Measurements from ENCODE around the gene SMAD3. TPM values are rescaled to one million over a fixed set of nuclear protein-coding genes. Genes with fewer than 3 reads are reported as not detected.
A peak's percentile ranks its signal among the peaks of the same experiment; 100 is the strongest.
"Not testable (repeated sequence)": the region's sequence is repeated elsewhere in the genome, so short reads cannot be mapped to it uniquely, and the experiment has no call there.

The SMAD3 gene
- total RNA-seq, 2 experiments from 2014 or later, result 26.8 to 27.1 TPM

- peak; percentile 22 for ATAC-seq
- Mint-ChIP-seq H3K4me3 (peak overlapping the region; percentile 95), H3K27me3 (ENCODE audit: low read depth) (peaks cover 15% of the 10 kb centered on the region), H3K9me3 (ENCODE audit: insufficient read depth) (no peaks in the 10 kb centered on the region), H3K27ac (peak overlapping the region; percentile 80), H3K36me3 (ENCODE audit: low read depth) (peaks cover 33% of the 10 kb centered on the region), H3K4me1 (ENCODE audit: low read depth) (peaks cover 59% of the 10 kb centered on the region)
- ChIA-PET POLR2A (interaction anchor here (0.7 to 9.8 kb wide), 11 partner anchors 8 to 562 kb away, joined by 3 to 124 read pairs (median 5); partner anchors contain the start of genes AAGAB, IQCH and ZWILCH), CTCF (interaction anchor here (1.0 to 3.0 kb wide), 5 partner anchors 14 to 56 kb away, joined by 3 to 33 read pairs (median 5); no protein-coding TSS in a partner anchor)
- peak; percentile 39 for DNase-seq
These were observed 1.8 kb downstream of the SMAD3 start for GRCh38 chr15:67066959-67067853.

- H3K4me1 Mint-ChIP-seq (ENCODE audit: low read depth), result peaks cover 66% of the 10 kb centered on the region
- CTCF ChIA-PET, result interaction anchor here (1.0 to 3.0 kb wide), 4 partner anchors 13 to 55 kb away, joined by 3 to 33 read pairs (median 8); no protein-coding TSS in a partner anchor
- no peaks in the 10 kb centered on the region for H3K9me3 Mint-ChIP-seq (ENCODE audit: insufficient read depth)
- H3K36me3 Mint-ChIP-seq (ENCODE audit: low read depth), result peaks cover 39% of the 10 kb centered on the region
- no peak for DNase-seq
- peak overlapping the region; percentile 95 for H3K4me3 Mint-ChIP-seq
- ATAC-seq, result peak; percentile 3
- peak overlapping the region; percentile 80 for H3K27ac Mint-ChIP-seq
- POLR2A ChIA-PET, result interaction anchor here (1.2 to 9.8 kb wide), 4 partner anchors 15 to 186 kb away, joined by 4 to 124 read pairs (median 40); partner anchors contain the start of genes AAGAB and IQCH
- peaks cover 13% of the 10 kb centered on the region for H3K27me3 Mint-ChIP-seq (ENCODE audit: low read depth)
These were observed 2.6 kb downstream of the SMAD3 start for GRCh38 chr15:67067930-67068551.

GRCh38 chr15:67068710-67069400 is 3.5 kb downstream of the SMAD3 start:
- no peak for ATAC-seq
- DNase-seq, result no peak
- Mint-ChIP-seq H3K4me1 (ENCODE audit: low read depth) (peaks cover 72% of the 10 kb centered on the region), H3K27ac (peak overlapping the region; percentile 65), H3K9me3 (ENCODE audit: insufficient read depth) (no peaks in the 10 kb centered on the region), H3K4me3 (peak overlapping the region; percentile 95), H3K36me3 (ENCODE audit: low read depth) (peaks cover 41% of the 10 kb centered on the region), H3K27me3 (ENCODE audit: low read depth) (peaks cover 5% of the 10 kb centered on the region)
- POLR2A ChIA-PET, result interaction anchor here (0.7 to 9.8 kb wide), 5 partner anchors 14 to 1104 kb away, joined by 3 to 124 read pairs (median 7); no protein-coding TSS in a partner anchor
- CTCF ChIA-PET, result interaction anchor here (0.6 to 3.0 kb wide), 4 partner anchors 12 to 298 kb away, joined by 6 to 33 read pairs (median 8); no protein-coding TSS in a partner anchor

- peaks cover 46% of the 10 kb centered on the region for H3K36me3 Mint-ChIP-seq (ENCODE audit: low read depth)
- ChIA-PET CTCF (interaction anchor here (1.0 to 3.0 kb wide), 5 partner anchors 11 to 123 kb away, joined by 3 to 33 read pairs (median 3); no protein-coding TSS in a partner anchor), POLR2A (interaction anchor here (1.4 to 9.8 kb wide), 3 partner anchors 13 to 33 kb away, joined by 4 to 124 read pairs (median 74); no protein-coding TSS in a partner anchor)
- H3K27ac Mint-ChIP-seq, result peak overlapping the region; percentile 49
- H3K9me3 Mint-ChIP-seq (ENCODE audit: insufficient read depth), result no peaks in the 10 kb centered on the region
- DNase-seq, result no peak
- ATAC-seq, result no peak
- no peaks in the 10 kb centered on the region for H3K27me3 Mint-ChIP-seq (ENCODE audit: low read depth)
- no peak overlapping the region for H3K4me3 Mint-ChIP-seq
- H3K4me1 Mint-ChIP-seq (ENCODE audit: low read depth), result peaks cover 78% of the 10 kb centered on the region
These were observed 4.7 kb downstream of the SMAD3 start for GRCh38 chr15:67070150-67070549.

- Mint-ChIP-seq H3K27ac (no peak overlapping the region), H3K4me3 (no peak overlapping the region), H3K27me3 (ENCODE audit: low read depth) (no peaks in the 10 kb centered on the region), H3K4me1 (ENCODE audit: low read depth) (peaks cover 86% of the 10 kb centered on the region), H3K9me3 (ENCODE audit: insufficient read depth) (no peaks in the 10 kb centered on the region), H3K36me3 (ENCODE audit: low read depth) (peaks cover 52% of the 10 kb centered on the region)
- ChIA-PET POLR2A (interaction anchor here (1.4 to 9.8 kb wide), 3 partner anchors 12 to 32 kb away, joined by 4 to 124 read pairs (median 74); no protein-coding TSS in a partner anchor), CTCF (interaction anchor here (0.6 to 3.6 kb wide), 6 partner anchors 10 to 233 kb away, joined by 3 to 22 read pairs (median 4); no protein-coding TSS in a partner anchor)
- ATAC-seq, result no peak
- DNase-seq, result no peak
These were observed 5.7 kb downstream of the SMAD3 start for GRCh38 chr15:67070892-67071664.

GRCh38 chr15:67072442-67072841 is 7.0 kb downstream of the SMAD3 start:
- Mint-ChIP-seq H3K9me3 (ENCODE audit: insufficient read depth) (no peaks in the 10 kb centered on the region), H3K4me1 (ENCODE audit: low read depth) (peaks cover 95% of the 10 kb centered on the region), H3K4me3 (no peak overlapping the region), H3K36me3 (ENCODE audit: low read depth) (peaks cover 55% of the 10 kb centered on the region), H3K27ac (peak overlapping the region; percentile 55), H3K27me3 (ENCODE audit: low read depth) (no peaks in the 10 kb centered on the region)
- ATAC-seq (no peak), DNase-seq (no peak)
- ChIA-PET POLR2A (interaction anchor here (1.0 to 9.8 kb wide), 3 partner anchors 11 to 62 kb away, joined by 3 to 124 read pairs (median 11); no protein-coding TSS in a partner anchor), CTCF (interaction anchor here (0.7 to 3.6 kb wide), 6 partner anchors 9 to 126 kb away, joined by 3 to 22 read pairs (median 4); no protein-coding TSS in a partner anchor)

- Mint-ChIP-seq H3K4me1 (ENCODE audit: low read depth) (peaks cover 94% of the 10 kb centered on the region), H3K27ac (peak overlapping the region; percentile 55), H3K27me3 (ENCODE audit: low read depth) (no peaks in the 10 kb centered on the region), H3K4me3 (peak overlapping the region; percentile 13), H3K36me3 (ENCODE audit: low read depth) (peaks cover 52% of the 10 kb centered on the region), H3K9me3 (ENCODE audit: insufficient read depth) (no peaks in the 10 kb centered on the region)
- CTCF ChIA-PET, result interaction anchor here (0.7 to 3.6 kb wide), 6 partner anchors 8 to 126 kb away, joined by 3 to 22 read pairs (median 4); no protein-coding TSS in a partner anchor
- POLR2A ChIA-PET, result interaction anchor here (1.8 to 9.8 kb wide), 3 partner anchors 7 to 29 kb away, joined by 11 to 124 read pairs (median 13); partner anchors contain the start of gene SMAD3
- DNase-seq (no peak), ATAC-seq (peak; percentile 21)
These were observed 7.6 kb downstream of the SMAD3 start for GRCh38 chr15:67072958-67073357.

GRCh38 chr15:67074886-67075229 is 9.5 kb downstream of the SMAD3 start:
- CTCF ChIA-PET, result interaction anchor here (1.5 kb wide), 1 partner anchor 42 kb away, joined by 3 read pairs; no protein-coding TSS in a partner anchor
- no peak for DNase-seq
- Mint-ChIP-seq H3K36me3 (ENCODE audit: low read depth) (peaks cover 52% of the 10 kb centered on the region), H3K27ac (no peak overlapping the region), H3K4me1 (ENCODE audit: low read depth) (peaks cover 87% of the 10 kb centered on the region), H3K4me3 (peak overlapping the region; percentile 57), H3K9me3 (ENCODE audit: insufficient read depth) (no peaks in the 10 kb centered on the region), H3K27me3 (ENCODE audit: low read depth) (no peaks in the 10 kb centered on the region)
- no peak for ATAC-seq
- POLR2A ChIA-PET, result interaction anchor here (0.6 to 9.8 kb wide), 8 partner anchors 8 to 62 kb away, joined by 3 to 124 read pairs (median 3); partner anchors contain the start of gene SMAD3

- Mint-ChIP-seq H3K4me1 (ENCODE audit: low read depth) (peaks cover 87% of the 10 kb centered on the region), H3K36me3 (ENCODE audit: low read depth) (peaks cover 52% of the 10 kb centered on the region), H3K27ac (peak overlapping the region; percentile 22)
- H3K27me3 Mint-ChIP-seq (ENCODE audit: low read depth); H3K9me3 Mint-ChIP-seq (ENCODE audit: insufficient read depth); H3K4me3 Mint-ChIP-seq; DNase-seq; ATAC-seq: not testable (repeated sequence)
- CTCF ChIA-PET, result interaction anchor here (1.0 to 1.5 kb wide), 2 partner anchors 11 to 41 kb away, joined by 3 read pairs; no protein-coding TSS in a partner anchor
- POLR2A ChIA-PET, result interaction anchor here (0.9 to 3.8 kb wide), 4 partner anchors 9 to 61 kb away, joined by 3 to 13 read pairs (median 3); partner anchors contain the start of gene SMAD3
These were observed 10.2 kb downstream of the SMAD3 start for GRCh38 chr15:67075555-67076135.

All from activated CD8-positive, alpha-beta T cell treated with anti-CD3 and anti-CD28 coated beads, Interleukin-2, amount 10 ng/mL, durations not matched to agents 7 days and 5 days (primary cell).